Placental pericyte (primary cell): Measurements from ENCODE around the gene SLC25A12. TPM values are rescaled to one million over a fixed set of nuclear protein-coding genes. Genes with fewer than 3 reads are reported as not detected.

Experiments
- small RNA-seq: library from RNA; depleted of rRNA; stranded (forward); fragments of <200 nt; gene quantifications from one replicate; pipeline ENCODE3, GENCODE V24; 2012; ENCODE audit warnings: low replicate concordance
- total RNA-seq: library from RNA; depleted of rRNA; stranded (reverse); fragments of >200 nt; gene quantifications from 2 replicates; pipeline ENCODE4 v1.2.3, GENCODE V29; 2012

The SLC25A12 gene
- total RNA-seq = 10.5 and 31.8 TPM in 2 replicates

GRCh38 chr2:171893824-171894611 lies at the start of gene SLC25A12:
Gene SLC25A12, minus strand, starts transcription at chr2:171894244. Its CDS starts 30 bp downstream, at chr2:171894214.

GRCh38 chr2:171922230-171923022 lies 28.4 kb upstream of the SLC25A12 start, which contains the start of gene HAT1:
Gene HAT1, plus strand, starts transcription at chr2:171922461. Its CDS starts 40 bp downstream, at chr2:171922501.

Small RNA genes within 50 kb of the gene (small RNA-seq; reads per million reads assigned to genes)
- gene RNU6-182P = not detected

Other genes starting within 250 kb of the SLC25A12 start
- 93.0 and 124 TPM in 2 replicates for gene DYNC1I2, start 206.8 kb downstream of the SLC25A12 start, total RNA-seq
- gene HAT1, start 28.2 kb upstream of the SLC25A12 start, total RNA-seq = 20.8 and 60.4 TPM in 2 replicates
- gene METAP1D, start 105.7 kb upstream of the SLC25A12 start, total RNA-seq = 3.1 and 5.6 TPM in 2 replicates
- gene DLX1, start 191.3 kb upstream of the SLC25A12 start, total RNA-seq = 0.43 TPM in 1 of 2 replicates, not detected in the other
- 0.29 TPM in 1 of 2 replicates, not detected in the other for gene DLX2, start 208.7 kb upstream of the SLC25A12 start, total RNA-seq